CD4-positive, alpha-beta T cell (primary cell): ENCODE measurements around the gene WDR73. TPM values are rescaled to one million over a fixed set of nuclear protein-coding genes. Genes with fewer than 3 reads are reported as not detected.
A peak's percentile ranks its signal among the peaks of the same experiment; 100 is the strongest.

Experiments
- ATAC-seq: fragments of 200-7000 bp; cut with Tn5 transposase; one replicate; pipeline ENCODE4 v1.10.0; 2022; ENCODE audit warnings: mild to moderate bottlenecking; ENCODE audit not compliant: poor library complexity
- CTCF ChIA-PET: fragments of 350-600 bp; sonication (Branson Sonifier 250); formaldehyde crosslinking; loops from one replicate; lab custom pipeline; 2021; ENCODE audit warnings: antibody characterized with exemption, inconsistent platforms; lab: Charles Lee
- POLR2A ChIA-PET: fragments of 350-600 bp; sonication (Branson Sonifier 250); formaldehyde crosslinking; loops from one replicate; lab custom pipeline; 2021; ENCODE audit warnings: antibody characterized with exemption, inconsistent platforms; lab: Charles Lee
- DNase-seq, 14 experiments: peaks; one replicate each; pipeline ENCODE4 v3.0.0-alpha.2; 2013 to 2020; ENCODE audit warnings: mixed read lengths in 2 of 14
- H3K27ac ChIP-seq, 2 donors: one replicate each; pipeline versions ENCODE4 v1.5.1 to v1.7.0; 2013; ENCODE audit warnings: low read length in 2 of 2, low read depth in 1 of 2, mild to moderate bottlenecking in 1 of 2
- H3K27me3 ChIP-seq, 2 experiments: 1 replicate in 1 of 2; 2 replicates in 1 of 2; pipeline versions ENCODE4 v1.6.1 to v1.7.0; 2013; ENCODE audit warnings: low read length in 2 of 2, control low read depth in 1 of 2, mild to moderate bottlenecking in 1 of 2, moderate library complexity in 1 of 2; ENCODE audit not compliant: insufficient read depth in 2 of 2, control insufficient read depth in 1 of 2
- H3K36me3 ChIP-seq: one replicate; pipeline ENCODE4 v1.6.1; 2013; ENCODE audit warnings: low read length, control low read depth; ENCODE audit not compliant: insufficient read depth
- H3K4me1 ChIP-seq: one replicate; pipeline ENCODE4 v1.6.1; 2013; ENCODE audit warnings: low read length, control low read depth; ENCODE audit not compliant: insufficient read depth
- H3K4me3 ChIP-seq: one replicate; pipeline ENCODE4 v1.5.1; 2013; ENCODE audit warnings: mild to moderate bottlenecking, low read length, moderate library complexity
- H3K9me3 ChIP-seq, 2 experiments: 1 replicate in 1 of 2; 2 replicates in 1 of 2; pipeline versions ENCODE4 v1.6.1 to v1.7.0; 2013; ENCODE audit warnings: low read length in 2 of 2, mild to moderate bottlenecking in 2 of 2, control low read depth in 1 of 2, moderate library complexity in 1 of 2; ENCODE audit not compliant: control insufficient read depth in 1 of 2, insufficient read depth in 1 of 2
- H3K27ac Mint-ChIP-seq: one replicate; pipeline ENCODE4 v1.8.0; 2020; ENCODE audit warnings: mixed read lengths
- H3K27me3 Mint-ChIP-seq: one replicate; pipeline ENCODE4 v1.8.0; 2021; ENCODE audit warnings: mixed read lengths
- H3K36me3 Mint-ChIP-seq: one replicate; pipeline ENCODE4 v1.8.0; 2021; ENCODE audit warnings: low read depth, mixed read lengths
- H3K4me1 Mint-ChIP-seq: one replicate; pipeline ENCODE4 v1.8.0; 2021; ENCODE audit warnings: low read depth, mixed read lengths
- H3K4me3 Mint-ChIP-seq: one replicate; pipeline ENCODE4 v1.8.0; 2020; ENCODE audit warnings: mild to moderate bottlenecking, mixed read lengths
- H3K9me3 Mint-ChIP-seq: one replicate; pipeline ENCODE4 v1.8.0; 2020; ENCODE audit warnings: mixed read lengths
- CTCF ChIP-seq: fragments of 200-600 bp; IDR thresholded peaks from one replicate; pipeline ENCODE4 v1.8.0; 2022; ENCODE audit warnings: antibody characterized with exemption, mild to moderate bottlenecking
- intact Hi-C, 2 experiments: fragments of 100-400 bp; cut with DNase I in 1 of 2; cut with micrococcal nuclease in 1 of 2; formaldehyde crosslinking; loops; one replicate each; pipeline versions ENCODE4 v1.15.1 to v1.9.0; 2023 to 2025; cut with DNase I, micrococcal nuclease
- total RNA-seq, 174 experiments: library from RNA in 2 of 174; stranded (reverse) in 2 of 174; gene quantifications; one replicate each; pipeline ENCODE4 v1.2.3 and lab custom pipeline; 2021 to 2026

The WDR73 gene
- total RNA-seq, 2 experiments from 2014 or later = 17.8 to 23.7 TPM

- Histone ChIP-seq H3K4me3 (peak overlapping the region; percentile 86), H3K27ac (peak overlapping the region; percentile 82 to 84), H3K27me3 (no peaks in the 10 kb centered on the region), H3K4me1 (peaks cover 55% of the 10 kb centered on the region), H3K9me3 (no peaks in the 10 kb centered on the region), H3K36me3 (peaks cover 16% of the 10 kb centered on the region)
- TF ChIP-seq CTCF = peak; percentile 77
- intact Hi-C loops = loop anchor here (1.0 to 10.0 kb wide), 14 partner anchors 24 to 1140 kb away; partner anchors contain the start of genes KLHL25 (in 1 of the 2), SEC11A (in 1 of the 2) and ZNF592 (in 1 of the 2)
- H3K4me3 Mint-ChIP-seq = peak overlapping the region; percentile 99
- no peaks in the 10 kb centered on the region for H3K9me3 Mint-ChIP-seq
- peak; percentile 65 to 88 (median 77) for DNase-seq
- peaks cover 19% of the 10 kb centered on the region for H3K36me3 Mint-ChIP-seq
- H3K27me3 Mint-ChIP-seq = no peaks in the 10 kb centered on the region
- ATAC-seq = peak; percentile 45
- H3K27ac Mint-ChIP-seq = peak overlapping the region; percentile 93
- H3K4me1 Mint-ChIP-seq = peaks cover 53% of the 10 kb centered on the region
- ChIA-PET POLR2A (interaction anchor here (0.6 to 6.9 kb wide), 30 partner anchors 10 to 725 kb away, joined by 3 to 79 read pairs (median 5); partner anchors contain the start of genes AKAP13, PDE8A, SEC11A and ZNF592), CTCF (interaction anchor here (0.9 to 2.1 kb wide), 7 partner anchors 23 to 273 kb away, joined by 3 to 8 read pairs (median 4); no protein-coding TSS in a partner anchor)
Measured at GRCh38 chr15:84654689-84655453, 788 bp upstream of the WDR73 start.

GRCh38 chr15:84653584-84653909, 536 bp downstream of the WDR73 start:
- peaks cover 51% of the 10 kb centered on the region for H3K4me1 Mint-ChIP-seq
- peaks cover 27% of the 10 kb centered on the region for H3K36me3 Mint-ChIP-seq
- H3K9me3 ChIP-seq = no peaks in the 10 kb centered on the region
- ChIA-PET POLR2A (interaction anchor here (0.6 to 6.9 kb wide), 27 partner anchors 9 to 335 kb away, joined by 3 to 79 read pairs (median 5); partner anchors contain the start of genes PDE8A, SEC11A, ZNF592 and ZSCAN2), CTCF (interaction anchor here (0.9 to 2.1 kb wide), 7 partner anchors 16 to 275 kb away, joined by 3 to 8 read pairs (median 4); partner anchors contain the start of gene ZSCAN2)
- H3K27me3 ChIP-seq = no peaks in the 10 kb centered on the region
- peak overlapping the region; percentile 99 for H3K4me3 Mint-ChIP-seq
- peak overlapping the region; percentile 93 for H3K27ac Mint-ChIP-seq
- peak overlapping the region; percentile 86 for H3K4me3 ChIP-seq
- no peak for DNase-seq
- ATAC-seq = no peak
- H3K4me1 ChIP-seq = peaks cover 50% of the 10 kb centered on the region
- no peaks in the 10 kb centered on the region for H3K27me3 Mint-ChIP-seq
- no peaks in the 10 kb centered on the region for H3K9me3 Mint-ChIP-seq
- intact Hi-C loops = loop anchor here in 1 of 2 experiments (1.0 to 10.0 kb wide), 4 partner anchors 21 to 1141 kb away; partner anchors contain the start of gene KLHL25
- TF ChIP-seq CTCF = no peak
- peaks cover 29% of the 10 kb centered on the region for H3K36me3 ChIP-seq
- H3K27ac ChIP-seq = peak overlapping the region; percentile 82 to 84

- H3K4me3 ChIP-seq = no peak overlapping the region
- no peaks in the 10 kb centered on the region for H3K27me3 ChIP-seq
- intact Hi-C loops = loop anchor here in 1 of 2 experiments (5.0 to 10.0 kb wide), 2 partner anchors 328 to 1145 kb away; partner anchors contain the start of gene KLHL25
- peaks cover 27% of the 10 kb centered on the region for H3K4me1 ChIP-seq
- peaks cover 64% of the 10 kb centered on the region for H3K36me3 Mint-ChIP-seq
- no peak for TF ChIP-seq CTCF
- H3K36me3 ChIP-seq = peaks cover 65% of the 10 kb centered on the region
- POLR2A ChIA-PET = interaction anchor here (1.3 to 6.9 kb wide), 3 partner anchors 9 to 17 kb away, joined by 3 to 79 read pairs (median 3); no protein-coding TSS in a partner anchor
- H3K4me3 Mint-ChIP-seq = no peak overlapping the region
- no peaks in the 10 kb centered on the region for H3K27me3 Mint-ChIP-seq
- peaks cover 27% of the 10 kb centered on the region for H3K4me1 Mint-ChIP-seq
- H3K9me3 Mint-ChIP-seq = no peaks in the 10 kb centered on the region
- DNase-seq (no peak), ATAC-seq (no peak)
- H3K27ac Mint-ChIP-seq = no peak overlapping the region
- CTCF ChIA-PET = interaction anchor here (1.1 kb wide), 1 partner anchor 11 kb away, joined by 3 read pairs; no protein-coding TSS in a partner anchor
- H3K27ac ChIP-seq = no peak overlapping the region
- no peaks in the 10 kb centered on the region for H3K9me3 ChIP-seq
Measured at GRCh38 chr15:84649706-84650105, 4.4 kb downstream of the WDR73 start.
